Osteoblast (primary cell): ENCODE results near the gene LSMEM2. TPM values are rescaled to one million over a fixed set of nuclear protein-coding genes. Genes with fewer than 3 reads are reported as not detected.

Experiments
- DNase-seq: peaks from one replicate; pipeline ENCODE4 v3.0.0; 2011; ENCODE audit warnings: low spot score, mixed read lengths; ENCODE audit not compliant: insufficient read length; ENCODE audit errors: missing footprints
- H2AFZ ChIP-seq: 2 replicates; pipeline ENCODE4 v1.6.0; 2011; ENCODE audit warnings: mild to moderate bottlenecking, low read length
- H3K27ac ChIP-seq: 2 replicates; pipeline ENCODE4 v1.5.1; 2011; ENCODE audit warnings: mild to moderate bottlenecking, low read depth, low read length, moderate library complexity
- H3K27me3 ChIP-seq: 2 replicates; pipeline ENCODE4 v1.6.0; 2012; ENCODE audit warnings: mild to moderate bottlenecking, control low read depth, inconsistent platforms, low read length, moderate library complexity; ENCODE audit not compliant: insufficient read depth
- H3K36me3 ChIP-seq: 2 replicates; pipeline ENCODE4 v1.5.1; 2011; ENCODE audit warnings: mild to moderate bottlenecking, low read length, control low read depth, moderate library complexity; ENCODE audit not compliant: insufficient read depth
- H3K4me1 ChIP-seq: 2 replicates; pipeline ENCODE4 v1.5.1; 2011; ENCODE audit warnings: mild to moderate bottlenecking, low read length, control low read depth, moderate library complexity; ENCODE audit not compliant: insufficient read depth
- H3K4me2 ChIP-seq: 2 replicates; pipeline ENCODE4 v1.6.0; 2011; ENCODE audit warnings: mild to moderate bottlenecking, low read length; ENCODE audit not compliant: insufficient read depth
- H3K4me3 ChIP-seq: fragments of 200-600 bp; sonication (generic); 3 replicates; pipeline ENCODE4 v1.5.1; 2012; ENCODE audit warnings: mild to moderate bottlenecking, low read length, inconsistent platforms; ENCODE audit not compliant: insufficient read depth
- H3K79me2 ChIP-seq: 2 replicates; pipeline ENCODE4 v1.6.0; 2012; ENCODE audit warnings: mild to moderate bottlenecking, low read length, control low read depth, inconsistent platforms; ENCODE audit not compliant: insufficient read depth
- H3K9me3 ChIP-seq: 2 replicates; pipeline ENCODE4 v1.5.1; 2011; ENCODE audit warnings: low read depth, low read length, control low read depth
- H4K20me1 ChIP-seq: 2 replicates; pipeline ENCODE4 v1.6.0; 2012; ENCODE audit warnings: mild to moderate bottlenecking, low read length, control low read depth; ENCODE audit not compliant: insufficient read depth
- CTCF ChIP-seq: IDR thresholded peaks from 2 replicates; pipeline ENCODE4 v1.5.1; 2011; ENCODE audit warnings: mild to moderate bottlenecking, low read depth, low read length, moderate library complexity; ENCODE audit errors: extremely low read depth
- total RNA-seq: library from RNA; depleted of rRNA; stranded (reverse); fragments of >200 nt; gene quantifications from 2 replicates; pipeline ENCODE4 v1.2.3, GENCODE V29; 2012

Gene LSMEM2
- total RNA-seq, 1 donor, result not detected

DNA sequence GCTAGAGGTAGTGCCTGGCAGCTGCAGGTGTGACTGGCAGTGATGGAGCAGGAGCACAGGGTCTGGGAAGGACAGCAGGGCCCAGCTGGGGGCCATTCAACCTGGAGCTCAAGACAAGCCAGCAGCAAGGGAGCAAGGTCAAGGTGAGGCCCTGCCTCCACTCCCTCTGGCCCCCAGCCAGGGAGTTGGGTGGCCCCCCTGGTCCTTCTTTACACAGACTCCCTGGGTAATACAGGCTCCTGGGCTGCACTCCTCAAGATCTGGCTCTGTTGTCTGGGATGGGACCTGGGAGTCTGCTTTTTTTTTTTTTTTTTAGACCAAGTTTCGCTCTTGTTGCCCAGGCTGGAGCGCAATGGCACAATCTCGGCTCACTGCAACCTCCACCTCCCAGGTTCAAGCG lies 28.4 kb upstream of the LSMEM2 start:
- no peak for TF ChIP-seq CTCF
- Histone ChIP-seq H3K27me3 (no peaks in the 10 kb centered on the region), H3K4me2 (no peak overlapping the region), H2AFZ (no peak overlapping the region), H3K4me3 (no peak overlapping the region), H3K79me2 (peaks cover 92% of the 10 kb centered on the region), H3K9me3 (no peaks in the 10 kb centered on the region), H4K20me1 (peaks cover 81% of the 10 kb centered on the region), H3K4me1 (peaks cover 52% of the 10 kb centered on the region), H3K27ac (no peak overlapping the region), H3K36me3 (peaks cover 38% of the 10 kb centered on the region)
- peak; percentile 61 for DNase-seq

- peak; percentile 97 for DNase-seq
- Histone ChIP-seq H3K27me3 (no peaks in the 10 kb centered on the region), H4K20me1 (peaks cover 83% of the 10 kb centered on the region), H3K79me2 (peaks cover 90% of the 10 kb centered on the region), H2AFZ (no peak overlapping the region), H3K36me3 (peaks cover 41% of the 10 kb centered on the region), H3K4me1 (peaks cover 45% of the 10 kb centered on the region), H3K4me2 (no peak overlapping the region), H3K4me3 (no peak overlapping the region), H3K27ac (peak overlapping the region; percentile 62), H3K9me3 (no peaks in the 10 kb centered on the region)
- no peak for TF ChIP-seq CTCF
Observed at GRCh38 chr3:50251220-50251619, 27.7 kb upstream of the LSMEM2 start.

DNA sequence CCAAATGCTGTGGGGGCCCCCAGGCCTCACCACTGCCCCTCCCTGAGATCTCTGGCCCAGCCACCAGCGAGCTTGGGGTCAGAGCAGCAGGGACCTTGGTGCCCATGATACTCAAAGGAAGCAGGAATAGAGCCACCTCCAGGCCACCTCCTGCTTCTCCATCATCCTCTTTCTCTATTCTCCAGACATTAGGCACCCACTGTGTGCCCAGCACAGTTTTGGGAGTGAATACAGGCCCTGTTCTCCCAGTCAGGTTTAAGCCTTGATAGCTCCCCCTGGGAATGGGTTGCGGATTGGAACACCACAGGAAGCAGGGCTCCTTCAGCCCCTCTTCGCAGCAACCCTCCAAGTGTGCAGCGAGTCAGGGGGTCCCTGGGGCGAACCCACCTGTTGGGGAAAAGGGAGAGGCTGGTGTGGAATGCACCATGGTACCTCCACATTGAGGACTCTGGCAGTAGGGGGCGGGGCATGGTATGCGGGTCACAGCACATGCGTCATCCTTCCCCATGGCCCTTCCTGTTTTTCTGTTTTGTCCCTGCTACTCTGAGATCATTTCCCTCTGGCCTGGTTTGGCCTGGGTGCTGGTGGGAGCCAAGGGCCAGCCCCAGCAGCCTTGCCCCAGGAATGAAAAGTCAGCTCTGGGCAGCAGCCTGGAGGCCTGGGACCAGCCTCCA lies 24.2 kb upstream of the LSMEM2 start:
- Histone ChIP-seq H3K79me2 (peaks cover 80% of the 10 kb centered on the region), H4K20me1 (peaks cover 69% of the 10 kb centered on the region), H3K36me3 (peaks cover 74% of the 10 kb centered on the region), H3K9me3 (no peaks in the 10 kb centered on the region), H3K4me3 (no peak overlapping the region), H3K27ac (peak overlapping the region; percentile 70), H2AFZ (no peak overlapping the region), H3K27me3 (no peaks in the 10 kb centered on the region), H3K4me1 (peaks cover 15% of the 10 kb centered on the region), H3K4me2 (no peak overlapping the region)
- no peak for TF ChIP-seq CTCF
- peak; percentile 96 for DNase-seq

DNA sequence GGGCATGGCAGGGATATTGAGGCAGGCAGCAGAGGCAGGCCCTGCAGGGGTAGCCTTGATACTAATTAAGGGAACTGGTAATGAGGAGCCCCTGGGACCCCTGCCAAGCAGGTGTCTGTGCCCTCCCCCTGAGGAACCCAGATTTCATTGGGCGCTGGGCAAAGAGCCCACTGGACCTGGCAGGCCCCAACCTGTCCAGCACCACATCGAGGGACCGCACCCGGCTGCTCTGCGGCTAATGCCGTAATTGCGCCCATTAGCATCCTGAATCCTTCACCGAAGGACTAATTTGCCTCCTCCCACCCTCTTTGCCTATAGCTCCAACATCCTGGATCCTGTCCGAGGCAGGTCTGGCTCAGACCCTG lies 23.7 kb upstream of the LSMEM2 start:
- H3K4me2 ChIP-seq, result no peak overlapping the region
- no peaks in the 10 kb centered on the region for H3K9me3 ChIP-seq
- H3K4me1 ChIP-seq, result peaks cover 15% of the 10 kb centered on the region
- no peaks in the 10 kb centered on the region for H3K27me3 ChIP-seq
- H2AFZ ChIP-seq, result no peak overlapping the region
- H3K36me3 ChIP-seq, result peaks cover 75% of the 10 kb centered on the region
- H4K20me1 ChIP-seq, result peaks cover 63% of the 10 kb centered on the region
- H3K4me3 ChIP-seq, result no peak overlapping the region
- H3K27ac ChIP-seq, result peak overlapping the region; percentile 70
- no peak for DNase-seq
- H3K79me2 ChIP-seq, result peaks cover 75% of the 10 kb centered on the region
- no peak for TF ChIP-seq CTCF
